Left ventricle myocardium superior (tissue), 1 donor: ENCODE measurements around the gene MYBPC1. TPM values are rescaled to one million over a fixed set of nuclear protein-coding genes. Genes with fewer than 3 reads are reported as not detected.
A peak's percentile ranks its signal among the peaks of the same experiment; 100 is the strongest.

ENCODE experiments used
- ATAC-seq: fragments of 200-7000 bp; cut with Tn5 transposase; one replicate; pipeline ENCODE4 v1.9.1; 2020; ENCODE audit warnings: mild to moderate bottlenecking, moderate library complexity
- DNase-seq: peaks from one replicate; pipeline ENCODE4 v3.0.0-alpha.2; 2020
- intact Hi-C: fragments of 100-400 bp; cut with micrococcal nuclease; formaldehyde crosslinking; loops from one replicate; pipeline ENCODE4 v1.11.0; 2022
- total RNA-seq: library from RNA; stranded (reverse); fragmentation: NEBNext Ultra II Directional; extraction: Animal tissue kit (Norgen Biotek cat#: 25700); gene quantifications from one replicate; pipeline ENCODE4 v1.2.1, GENCODE V29; 2021
- donor health status: DM: no; HTN: yes; CAD: no; lungs with severe emphysema.

Gene MYBPC1
- total RNA-seq, 1 donor from 2014 or later = 3.9 TPM

- intact Hi-C loops = no loop called here
- no peak for DNase-seq
- ATAC-seq = no peak
Measured at GRCh38 chr12:101598483-101598882, 3.7 kb downstream of the MYBPC1 start.

GRCh38 chr12:101599311-101599710 is 4.5 kb downstream of the MYBPC1 start:
- no peak for DNase-seq
- intact Hi-C loops = no loop called here
- ATAC-seq = no peak

- no peak for DNase-seq
- ATAC-seq = no peak
- intact Hi-C loops = no loop called here
Measured at GRCh38 chr12:101599771-101600484, 5.2 kb downstream of the MYBPC1 start.

- DNase-seq (no peak), ATAC-seq (no peak)
- intact Hi-C loops = no loop called here
Measured at GRCh38 chr12:101604132-101604531, 9.4 kb downstream of the MYBPC1 start.

- intact Hi-C loops = no loop called here
- ATAC-seq (peak; percentile 36), DNase-seq (no peak)
Measured at GRCh38 chr12:101607894-101608293, 13.1 kb downstream of the MYBPC1 start.

- no peak for DNase-seq
- no peak for ATAC-seq
Measured at GRCh38 chr12:101608301-101609133, 13.7 kb downstream of the MYBPC1 start.

GRCh38 chr12:101609198-101609597 is 14.4 kb downstream of the MYBPC1 start:
- intact Hi-C loops = no loop called here
- ATAC-seq (no peak), DNase-seq (no peak)

More at GRCh38 chr12:101608301-101609133, 13.7 kb downstream of the MYBPC1 start:
- intact Hi-C loops = no loop called here

- no peak for DNase-seq
- ATAC-seq = no peak
Measured at GRCh38 chr12:101612160-101612916, 17.6 kb downstream of the MYBPC1 start.

GRCh38 chr12:101616027-101616494 is 21.3 kb downstream of the MYBPC1 start:
- peak; percentile 74 for ATAC-seq
- DNase-seq = no peak
- intact Hi-C loops = no loop called here

More at GRCh38 chr12:101612160-101612916, 17.6 kb downstream of the MYBPC1 start:
- intact Hi-C loops = no loop called here

- DNase-seq (no peak), ATAC-seq (no peak)
- intact Hi-C loops = no loop called here
Measured at GRCh38 chr12:101619026-101619786, 24.4 kb downstream of the MYBPC1 start.

GRCh38 chr12:101619858-101620761 is 25.3 kb downstream of the MYBPC1 start:
- intact Hi-C loops = no loop called here
- ATAC-seq = no peak

GRCh38 chr12:101620762-101621133 is 26.0 kb downstream of the MYBPC1 start:
- no peak for DNase-seq
- intact Hi-C loops = no loop called here
- ATAC-seq = no peak

More at GRCh38 chr12:101619858-101620761, 25.3 kb downstream of the MYBPC1 start:
- no peak for DNase-seq

GRCh38 chr12:101628676-101629075 is 33.9 kb downstream of the MYBPC1 start:
- intact Hi-C loops = no loop called here
- ATAC-seq (no peak), DNase-seq (no peak)

GRCh38 chr12:101634724-101635123 is 40.0 kb downstream of the MYBPC1 start:
- intact Hi-C loops = no loop called here
- DNase-seq (no peak), ATAC-seq (no peak)

GRCh38 chr12:101637936-101638335 is 43.2 kb downstream of the MYBPC1 start:
- no peak for DNase-seq
- intact Hi-C loops = no loop called here
- ATAC-seq = no peak

- intact Hi-C loops = no loop called here
- ATAC-seq = no peak
- DNase-seq = peak; percentile 30
Measured at GRCh38 chr12:101642115-101643067, 47.6 kb downstream of the MYBPC1 start.

GRCh38 chr12:101647711-101648110 is 52.9 kb downstream of the MYBPC1 start:
- DNase-seq (no peak), ATAC-seq (no peak)
- intact Hi-C loops = no loop called here
